GM23248 (cell line): ENCODE measurements around the gene MACIR. TPM values are rescaled to one million over a fixed set of nuclear protein-coding genes. Genes with fewer than 3 reads are reported as not detected.

Experiments used
- DNase-seq: peaks from one replicate; pipeline ENCODE4 v3.0.0-alpha.2; 2015
- H2AFZ ChIP-seq: fragments of 200-600 bp; sonication (generic); 2 replicates; pipeline ENCODE4 v1.6.1; 2016; ENCODE audit warnings: antibody characterized with exemption
- H3F3A ChIP-seq: fragments of 200-600 bp; sonication (generic); 2 replicates; pipeline ENCODE4 v1.6.1; 2016; ENCODE audit warnings: mild to moderate bottlenecking, antibody characterized with exemption, mixed run types; ENCODE audit not compliant: insufficient read depth
- H3K27ac ChIP-seq: fragments of 200-600 bp; sonication (generic); 2 replicates; pipeline ENCODE4 v1.5.1; 2016; ENCODE audit warnings: mild to moderate bottlenecking
- H3K27me3 ChIP-seq: fragments of 200-600 bp; sonication (generic); replicated peaks from 2 replicates; pipeline ENCODE4 v1.6.1; 2016; ENCODE audit warnings: mild to moderate bottlenecking; ENCODE audit not compliant: insufficient read depth
- H3K36me3 ChIP-seq: fragments of 200-600 bp; sonication (generic); 2 replicates; pipeline ENCODE4 v1.6.1; 2016; ENCODE audit warnings: low read depth, mild to moderate bottlenecking
- H3K4me1 ChIP-seq: fragments of 200-600 bp; sonication (generic); 2 replicates; pipeline ENCODE4 v1.6.1; 2016; ENCODE audit warnings: mild to moderate bottlenecking; ENCODE audit not compliant: insufficient read depth
- H3K4me2 ChIP-seq: fragments of 200-600 bp; sonication (generic); one replicate; pipeline ENCODE4 v1.6.1; 2016; ENCODE audit warnings: mild to moderate bottlenecking; ENCODE audit not compliant: unreplicated experiment
- H3K4me3 ChIP-seq: fragments of 200-600 bp; sonication (generic); 2 replicates; pipeline ENCODE4 v1.5.1; 2016; ENCODE audit warnings: mild to moderate bottlenecking
- H3K79me2 ChIP-seq: fragments of 200-600 bp; sonication (generic); 2 replicates; pipeline ENCODE4 v1.6.1; 2016; ENCODE audit warnings: mild to moderate bottlenecking; ENCODE audit not compliant: insufficient read depth
- H3K9ac ChIP-seq: fragments of 200-600 bp; sonication (generic); 2 replicates; pipeline ENCODE4 v1.6.1; 2016; ENCODE audit warnings: mild to moderate bottlenecking
- H3K9me2 ChIP-seq: fragments of 200-600 bp; sonication (generic); 2 replicates; pipeline ENCODE4 v1.6.1; 2016; ENCODE audit warnings: mixed run types, mild to moderate bottlenecking, moderate library complexity; ENCODE audit not compliant: insufficient read depth
- H3K9me3 ChIP-seq: fragments of 200-600 bp; sonication (generic); one replicate; pipeline ENCODE4 v1.6.1; 2017; ENCODE audit warnings: low read depth
- H4K20me1 ChIP-seq: fragments of 200-600 bp; sonication (generic); 2 replicates; pipeline ENCODE4 v1.6.0; 2016; ENCODE audit not compliant: insufficient read depth
- EZH2 ChIP-seq: fragments of 200-600 bp; sonication (generic); IDR thresholded peaks from 2 replicates; pipeline ENCODE4 v1.6.1; 2018; ENCODE audit warnings: antibody characterized with exemption, mild to moderate bottlenecking; ENCODE audit not compliant: insufficient read depth, poor library complexity, severe bottlenecking
- EZH2phosphoT487 ChIP-seq: fragments of 200-600 bp; sonication (generic); IDR thresholded peaks from 2 replicates; pipeline ENCODE4 v1.6.1; 2018; ENCODE audit warnings: antibody characterized with exemption, moderate library complexity, mild to moderate bottlenecking, low read depth; ENCODE audit not compliant: insufficient read depth
- WGBS, 2 experiments: methylation state at CpG; one replicate each; pipeline ENCODE4 v1.1.6; 2015 to 2017; ENCODE audit warnings: low lambda C conversion rate in 2 of 2, low coverage in 1 of 2; ENCODE audit errors: missing lambda C conversion rate in 2 of 2; 5-methylcytosine and 5-hydroxymethylcytosine counted together
- in situ Hi-C: fragments of 300-500 bp; cut with MboI; formaldehyde crosslinking; loops from 2 replicates; pipeline ENCODE4 v1.15.0; 2020
- polyA plus RNA-seq: library from polyadenylated mRNA; unstranded; fragments of >200 nt; fragmentation: Nextera tagmentation; extraction: Ambion mirVana; gene quantifications from 2 replicates; pipeline ENCODE4 v1.2.1, GENCODE V29; 2016
- total RNA-seq: library from RNA; depleted of rRNA; stranded (reverse); fragments of >200 nt; shearing (Covaris generic); gene quantifications from 2 replicates; pipeline ENCODE4 v1.2.3, GENCODE V29; 2014

MACIR gene
- total and polyA plus RNA-seq, 2 experiments from 2014 or later = 35.7 to 36.3 TPM

DNA sequence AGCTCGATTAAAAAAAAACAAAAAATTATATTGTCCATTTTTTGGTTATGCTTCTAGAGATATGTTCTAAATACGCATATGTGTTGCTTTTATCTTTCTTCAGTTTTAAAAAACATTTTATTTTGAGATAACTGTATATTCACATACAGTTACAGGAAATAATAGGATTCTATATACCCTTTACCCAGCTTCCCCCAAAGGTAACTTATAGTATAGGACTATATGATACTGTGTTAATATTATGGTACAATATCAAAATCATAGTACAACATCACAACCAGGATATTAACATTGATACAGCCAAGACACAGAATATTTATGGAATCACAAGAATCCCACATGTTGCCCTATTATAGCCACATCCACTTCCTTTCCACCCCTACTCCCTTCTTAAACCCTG lies 9.5 kb upstream of the MACIR start:
- Histone ChIP-seq H3K4me3 (no peak overlapping the region), H3K9ac (no peak overlapping the region), H2AFZ (no peak overlapping the region), H3K4me1 (no peaks in the 10 kb centered on the region), H3K27ac (no peak overlapping the region), H3K27me3 (no peaks in the 10 kb centered on the region), H4K20me1 (no peaks in the 10 kb centered on the region), H3K9me2 (no peaks in the 10 kb centered on the region), H3K4me2 (no peak overlapping the region), H3F3A (no peaks in the 10 kb centered on the region), H3K79me2 (no peaks in the 10 kb centered on the region), H3K9me3 (no peaks in the 10 kb centered on the region), H3K36me3 (no peaks in the 10 kb centered on the region)
- no peak for DNase-seq
- 52 to 57% methylated on average over 2 of the region's 2 CpGs for WGBS, 2 experiments
- TF ChIP-seq EZH2phosphoT487 (no peak), EZH2 (no peak)
- in situ Hi-C loops = no loop called here

DNA sequence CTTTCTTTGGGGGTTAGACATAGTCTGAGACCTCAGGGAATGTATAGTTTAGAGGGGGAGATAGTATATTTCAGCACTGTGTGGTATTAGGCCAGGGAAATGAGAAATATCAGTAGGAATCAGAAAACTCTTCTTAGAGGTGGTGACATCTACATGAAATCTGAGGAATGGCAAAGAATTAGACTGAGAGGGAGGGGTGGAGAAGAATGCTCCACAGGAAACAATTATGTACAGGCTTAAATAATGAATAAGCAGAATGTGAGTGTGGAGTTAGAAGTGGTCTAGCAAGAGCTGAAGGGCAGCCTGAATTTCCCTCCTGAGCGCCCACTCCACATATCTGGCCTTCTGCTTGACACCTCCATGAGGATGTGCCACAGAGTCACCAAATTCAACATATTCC lies 3.6 kb upstream of the MACIR start:
- H3K9me2 ChIP-seq = no peaks in the 10 kb centered on the region
- H3K9ac ChIP-seq = no peak overlapping the region
- H3K4me1 ChIP-seq = no peaks in the 10 kb centered on the region
- H4K20me1 ChIP-seq = no peaks in the 10 kb centered on the region
- TF ChIP-seq EZH2phosphoT487 (no peak), EZH2 (no peak)
- no peaks in the 10 kb centered on the region for H3K36me3 ChIP-seq
- in situ Hi-C loops = no loop called here
- no peak overlapping the region for H3K4me2 ChIP-seq
- H3K27me3 ChIP-seq = no peaks in the 10 kb centered on the region
- no peaks in the 10 kb centered on the region for H3K9me3 ChIP-seq
- H3F3A ChIP-seq = 0 out of 2 replicates have a peak, but pooled peaks cover under 1% of the 10 kb centered on the region
- H3K27ac ChIP-seq = no peak overlapping the region
- DNase-seq = no peak
- WGBS, 2 experiments = 50 to 55% methylated on average over 1 of the region's 1 CpG
- H2AFZ ChIP-seq = no peak overlapping the region
- no peak overlapping the region for H3K4me3 ChIP-seq
- peaks cover 14% of the 10 kb centered on the region for H3K79me2 ChIP-seq

DNA sequence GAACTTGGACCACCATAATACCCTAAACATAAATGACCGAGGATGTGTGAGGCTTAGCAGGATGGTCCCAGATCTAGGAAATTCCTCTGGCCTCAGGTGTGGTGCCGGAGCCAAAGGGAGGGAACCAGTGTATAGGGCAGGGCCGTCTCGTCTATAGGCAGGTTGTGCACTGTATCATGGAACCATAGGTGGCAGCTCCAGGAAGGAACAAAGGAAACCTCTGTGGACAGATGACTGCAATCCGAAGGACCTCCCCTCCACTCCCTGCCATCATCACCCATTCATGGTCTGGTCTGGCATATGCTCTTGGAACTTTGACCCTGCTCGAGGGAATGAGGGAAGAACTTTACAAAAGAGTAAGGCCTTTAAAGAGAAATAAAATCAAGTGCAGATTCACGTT lies 2.9 kb upstream of the MACIR start:
- WGBS, 2 experiments = 89 to 93% methylated on average over 7 of the region's 7 CpGs
- H3K9me3 ChIP-seq = no peaks in the 10 kb centered on the region
- no peak for DNase-seq
- H3K27me3 ChIP-seq = no peaks in the 10 kb centered on the region
- H2AFZ ChIP-seq = no peak overlapping the region
- peaks cover 1% of the 10 kb centered on the region; the same call in 1 of the 2 replicates for H3K4me1 ChIP-seq
- TF ChIP-seq EZH2 = no peak
- TF ChIP-seq EZH2phosphoT487 = no peak
- H3F3A ChIP-seq = peaks cover 6% of the 10 kb centered on the region
- H3K4me3 ChIP-seq = no peak overlapping the region
- no peak overlapping the region for H3K9ac ChIP-seq
- peaks cover 21% of the 10 kb centered on the region for H3K79me2 ChIP-seq
- peaks cover 1% of the 10 kb centered on the region; the same call in 1 of the 2 replicates for H4K20me1 ChIP-seq
- H3K27ac ChIP-seq = no peak overlapping the region
- H3K36me3 ChIP-seq = no peaks in the 10 kb centered on the region
- in situ Hi-C loops = no loop called here
- H3K4me2 ChIP-seq = no peak overlapping the region
- no peaks in the 10 kb centered on the region for H3K9me2 ChIP-seq

DNA sequence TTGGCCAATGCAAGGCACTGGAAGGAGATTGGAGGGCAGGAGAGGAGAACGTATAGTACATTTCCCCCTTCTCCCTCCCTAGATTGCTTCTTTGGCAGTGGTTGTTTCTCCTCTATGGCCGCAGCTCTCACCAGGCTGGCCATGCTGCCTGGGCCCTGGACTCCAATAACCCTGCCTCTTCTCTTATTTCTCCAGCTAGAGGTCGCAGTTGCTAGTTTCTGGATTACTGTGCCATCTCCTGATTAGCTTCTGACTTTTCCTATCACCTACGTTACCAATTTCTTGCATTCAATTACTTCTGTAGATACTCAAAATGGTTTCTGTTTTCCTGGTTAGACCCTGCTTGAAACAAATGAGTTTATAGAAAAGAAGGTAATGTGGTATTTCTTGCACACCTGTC lies 2.4 kb upstream of the MACIR start:
- 82 to 87% methylated on average over 4 of the region's 4 CpGs for WGBS, 2 experiments
- peaks cover 10% of the 10 kb centered on the region for H3F3A ChIP-seq
- H3K36me3 ChIP-seq = no peaks in the 10 kb centered on the region
- H3K4me2 ChIP-seq = no peak overlapping the region
- H3K9me3 ChIP-seq = no peaks in the 10 kb centered on the region
- H3K79me2 ChIP-seq = peaks cover 26% of the 10 kb centered on the region
- H3K9ac ChIP-seq = no peak overlapping the region
- TF ChIP-seq EZH2 = no peak
- TF ChIP-seq EZH2phosphoT487 = no peak
- H3K4me3 ChIP-seq = no peak overlapping the region
- DNase-seq = no peak
- peaks cover 6% of the 10 kb centered on the region; the same call in 1 of the 2 replicates for H3K4me1 ChIP-seq
- peaks cover 6% of the 10 kb centered on the region; the same call in 1 of the 2 replicates for H4K20me1 ChIP-seq
- H3K27me3 ChIP-seq = no peaks in the 10 kb centered on the region
- no peak overlapping the region for H3K27ac ChIP-seq
- in situ Hi-C loops = no loop called here
- H2AFZ ChIP-seq = no peak overlapping the region
- no peaks in the 10 kb centered on the region for H3K9me2 ChIP-seq
